ENCODE results near the gene FAR2.

DNA sequence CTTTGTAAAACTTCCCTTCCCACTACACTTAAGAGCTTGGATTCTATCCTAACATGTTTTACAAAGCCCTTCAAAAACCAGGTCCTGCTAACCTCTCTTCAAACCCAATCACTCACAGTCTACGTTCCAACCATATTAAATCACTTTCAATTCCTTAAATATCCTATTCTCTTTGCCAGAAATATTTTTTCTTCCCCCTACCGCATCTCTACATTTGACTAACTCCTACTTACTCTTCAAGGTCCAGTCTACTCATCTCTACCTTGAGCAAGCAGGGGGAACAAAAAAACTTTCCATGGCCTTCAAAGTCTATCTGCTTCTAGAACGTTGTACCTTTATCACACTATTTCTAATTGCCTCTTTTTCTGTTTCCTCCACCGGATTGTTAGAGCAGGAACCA is 225.8 kb downstream of the FAR2 start:
- no peak for TF ChIP-seq EZH2phosphoT487 (IDR thresholded peaks at IDR 0.05; ENCODE audit: insufficient read depth, low read depth)
- no peak for TF ChIP-seq EZH2 (IDR thresholded peaks at IDR 0.05; ENCODE audit: insufficient read depth, poor library complexity, severe bottlenecking)
